Measurements from ENCODE around the gene RALGDS. TPM values are rescaled to one million over a fixed set of nuclear protein-coding genes. Genes with fewer than 3 reads are reported as not detected.
A peak's percentile ranks its signal among the peaks of the same experiment; 100 is the strongest.

Gene RALGDS
- total and polyA plus RNA-seq, 9 of the 15 experiments (the other 6 are each of a cell fraction or from before 2014, with no cell fraction given) = 0.75 to 43.3 (median 27.1) TPM

DNA sequence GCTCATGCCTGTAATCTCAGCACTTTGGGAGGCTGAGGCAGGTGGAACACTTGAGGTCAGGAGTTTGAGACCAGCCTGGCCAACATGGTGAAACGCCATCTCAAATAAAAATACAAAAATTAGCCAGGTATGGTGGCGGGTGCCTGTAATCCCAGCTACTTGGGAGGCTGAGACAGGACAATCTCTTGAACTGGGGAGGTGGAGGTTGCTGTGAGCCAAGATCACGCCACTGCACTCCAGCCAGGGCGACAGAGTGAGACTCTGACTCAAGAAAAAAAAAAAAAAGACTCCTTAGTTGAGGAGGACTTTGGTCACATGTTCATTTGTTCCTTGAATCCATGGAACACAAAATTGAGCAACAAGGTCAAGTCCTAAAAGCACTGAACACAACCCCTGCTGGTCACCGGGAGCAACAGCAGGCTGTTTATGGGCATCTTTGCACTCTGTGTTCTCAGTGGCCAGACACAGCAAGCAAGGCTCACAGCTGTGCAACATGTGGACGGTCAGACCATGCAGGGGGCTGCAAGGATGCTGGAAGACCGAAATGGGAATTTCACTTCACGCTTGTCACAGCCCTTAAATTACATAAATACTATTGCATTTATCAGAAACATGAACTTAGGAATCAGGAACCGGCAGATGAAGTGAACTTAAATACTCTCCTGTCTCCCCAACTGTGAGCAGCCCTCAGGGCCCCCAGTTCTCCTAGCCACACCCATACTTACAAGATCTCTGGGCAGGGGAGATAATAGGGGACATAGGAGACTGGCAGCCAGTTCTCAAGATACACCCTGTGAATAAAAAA, 39.9 kb upstream of the RALGDS start (continued):
- TF ChIP-seq, protein P1, sequence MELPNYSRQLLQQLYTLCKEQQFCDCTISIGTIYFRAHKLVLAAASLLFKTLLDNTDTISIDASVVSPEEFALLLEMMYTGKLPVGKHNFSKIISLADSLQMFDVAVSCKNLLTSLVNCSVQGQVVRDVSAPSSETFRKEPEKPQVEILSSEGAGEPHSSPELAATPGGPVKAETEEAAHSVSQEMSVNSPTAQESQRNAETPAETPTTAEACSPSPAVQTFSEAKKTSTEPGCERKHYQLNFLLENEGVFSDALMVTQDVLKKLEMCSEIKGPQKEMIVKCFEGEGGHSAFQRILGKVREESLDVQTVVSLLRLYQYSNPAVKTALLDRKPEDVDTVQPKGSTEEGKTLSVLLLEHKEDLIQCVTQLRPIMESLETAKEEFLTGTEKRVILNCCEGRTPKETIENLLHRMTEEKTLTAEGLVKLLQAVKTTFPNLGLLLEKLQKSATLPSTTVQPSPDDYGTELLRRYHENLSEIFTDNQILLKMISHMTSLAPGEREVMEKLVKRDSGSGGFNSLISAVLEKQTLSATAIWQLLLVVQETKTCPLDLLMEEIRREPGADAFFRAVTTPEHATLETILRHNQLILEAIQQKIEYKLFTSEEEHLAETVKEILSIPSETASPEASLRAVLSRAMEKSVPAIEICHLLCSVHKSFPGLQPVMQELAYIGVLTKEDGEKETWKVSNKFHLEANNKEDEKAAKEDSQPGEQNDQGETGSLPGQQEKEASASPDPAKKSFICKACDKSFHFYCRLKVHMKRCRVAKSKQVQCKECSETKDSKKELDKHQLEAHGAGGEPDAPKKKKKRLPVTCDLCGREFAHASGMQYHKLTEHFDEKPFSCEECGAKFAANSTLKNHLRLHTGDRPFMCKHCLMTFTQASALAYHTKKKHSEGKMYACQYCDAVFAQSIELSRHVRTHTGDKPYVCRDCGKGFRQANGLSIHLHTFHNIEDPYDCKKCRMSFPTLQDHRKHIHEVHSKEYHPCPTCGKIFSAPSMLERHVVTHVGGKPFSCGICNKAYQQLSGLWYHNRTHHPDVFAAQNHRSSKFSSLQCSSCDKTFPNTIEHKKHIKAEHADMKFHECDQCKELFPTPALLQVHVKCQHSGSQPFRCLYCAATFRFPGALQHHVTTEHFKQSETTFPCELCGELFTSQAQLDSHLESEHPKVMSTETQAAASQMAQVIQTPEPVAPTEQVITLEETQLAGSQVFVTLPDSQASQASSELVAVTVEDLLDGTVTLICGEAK (IDR thresholded peaks at IDR 0.05) = no peak
- TF ChIP-seq, protein P1 (CRISPR knock-in tag; IDR thresholded peaks at IDR 0.05) = no peak
- TF ChIP-seq EP300 (IDR thresholded peaks at IDR 0.05; ENCODE audit: low read length) = no peak
- TF ChIP-seq, protein P2, sequence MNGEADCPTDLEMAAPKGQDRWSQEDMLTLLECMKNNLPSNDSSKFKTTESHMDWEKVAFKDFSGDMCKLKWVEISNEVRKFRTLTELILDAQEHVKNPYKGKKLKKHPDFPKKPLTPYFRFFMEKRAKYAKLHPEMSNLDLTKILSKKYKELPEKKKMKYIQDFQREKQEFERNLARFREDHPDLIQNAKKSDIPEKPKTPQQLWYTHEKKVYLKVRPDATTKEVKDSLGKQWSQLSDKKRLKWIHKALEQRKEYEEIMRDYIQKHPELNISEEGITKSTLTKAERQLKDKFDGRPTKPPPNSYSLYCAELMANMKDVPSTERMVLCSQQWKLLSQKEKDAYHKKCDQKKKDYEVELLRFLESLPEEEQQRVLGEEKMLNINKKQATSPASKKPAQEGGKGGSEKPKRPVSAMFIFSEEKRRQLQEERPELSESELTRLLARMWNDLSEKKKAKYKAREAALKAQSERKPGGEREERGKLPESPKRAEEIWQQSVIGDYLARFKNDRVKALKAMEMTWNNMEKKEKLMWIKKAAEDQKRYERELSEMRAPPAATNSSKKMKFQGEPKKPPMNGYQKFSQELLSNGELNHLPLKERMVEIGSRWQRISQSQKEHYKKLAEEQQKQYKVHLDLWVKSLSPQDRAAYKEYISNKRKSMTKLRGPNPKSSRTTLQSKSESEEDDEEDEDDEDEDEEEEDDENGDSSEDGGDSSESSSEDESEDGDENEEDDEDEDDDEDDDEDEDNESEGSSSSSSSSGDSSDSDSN (IDR thresholded peaks at IDR 0.05; ENCODE audit: borderline replicate concordance in 1 of 2, low read depth in 2 of 2, low read length in 2 of 2) = no peak
- TF ChIP-seq, protein P3, sequence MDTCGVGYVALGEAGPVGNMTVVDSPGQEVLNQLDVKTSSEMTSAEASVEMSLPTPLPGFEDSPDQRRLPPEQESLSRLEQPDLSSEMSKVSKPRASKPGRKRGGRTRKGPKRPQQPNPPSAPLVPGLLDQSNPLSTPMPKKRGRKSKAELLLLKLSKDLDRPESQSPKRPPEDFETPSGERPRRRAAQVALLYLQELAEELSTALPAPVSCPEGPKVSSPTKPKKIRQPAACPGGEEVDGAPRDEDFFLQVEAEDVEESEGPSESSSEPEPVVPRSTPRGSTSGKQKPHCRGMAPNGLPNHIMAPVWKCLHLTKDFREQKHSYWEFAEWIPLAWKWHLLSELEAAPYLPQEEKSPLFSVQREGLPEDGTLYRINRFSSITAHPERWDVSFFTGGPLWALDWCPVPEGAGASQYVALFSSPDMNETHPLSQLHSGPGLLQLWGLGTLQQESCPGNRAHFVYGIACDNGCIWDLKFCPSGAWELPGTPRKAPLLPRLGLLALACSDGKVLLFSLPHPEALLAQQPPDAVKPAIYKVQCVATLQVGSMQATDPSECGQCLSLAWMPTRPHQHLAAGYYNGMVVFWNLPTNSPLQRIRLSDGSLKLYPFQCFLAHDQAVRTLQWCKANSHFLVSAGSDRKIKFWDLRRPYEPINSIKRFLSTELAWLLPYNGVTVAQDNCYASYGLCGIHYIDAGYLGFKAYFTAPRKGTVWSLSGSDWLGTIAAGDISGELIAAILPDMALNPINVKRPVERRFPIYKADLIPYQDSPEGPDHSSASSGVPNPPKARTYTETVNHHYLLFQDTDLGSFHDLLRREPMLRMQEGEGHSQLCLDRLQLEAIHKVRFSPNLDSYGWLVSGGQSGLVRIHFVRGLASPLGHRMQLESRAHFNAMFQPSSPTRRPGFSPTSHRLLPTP (IDR thresholded peaks at IDR 0.05; ENCODE audit: borderline replicate concordance, extremely low read depth, insufficient read length) = no peak
- TF ChIP-seq CHD1 (IDR thresholded peaks at IDR 0.05; ENCODE audit: low read length) = no peak
- TF ChIP-seq, protein P4, sequence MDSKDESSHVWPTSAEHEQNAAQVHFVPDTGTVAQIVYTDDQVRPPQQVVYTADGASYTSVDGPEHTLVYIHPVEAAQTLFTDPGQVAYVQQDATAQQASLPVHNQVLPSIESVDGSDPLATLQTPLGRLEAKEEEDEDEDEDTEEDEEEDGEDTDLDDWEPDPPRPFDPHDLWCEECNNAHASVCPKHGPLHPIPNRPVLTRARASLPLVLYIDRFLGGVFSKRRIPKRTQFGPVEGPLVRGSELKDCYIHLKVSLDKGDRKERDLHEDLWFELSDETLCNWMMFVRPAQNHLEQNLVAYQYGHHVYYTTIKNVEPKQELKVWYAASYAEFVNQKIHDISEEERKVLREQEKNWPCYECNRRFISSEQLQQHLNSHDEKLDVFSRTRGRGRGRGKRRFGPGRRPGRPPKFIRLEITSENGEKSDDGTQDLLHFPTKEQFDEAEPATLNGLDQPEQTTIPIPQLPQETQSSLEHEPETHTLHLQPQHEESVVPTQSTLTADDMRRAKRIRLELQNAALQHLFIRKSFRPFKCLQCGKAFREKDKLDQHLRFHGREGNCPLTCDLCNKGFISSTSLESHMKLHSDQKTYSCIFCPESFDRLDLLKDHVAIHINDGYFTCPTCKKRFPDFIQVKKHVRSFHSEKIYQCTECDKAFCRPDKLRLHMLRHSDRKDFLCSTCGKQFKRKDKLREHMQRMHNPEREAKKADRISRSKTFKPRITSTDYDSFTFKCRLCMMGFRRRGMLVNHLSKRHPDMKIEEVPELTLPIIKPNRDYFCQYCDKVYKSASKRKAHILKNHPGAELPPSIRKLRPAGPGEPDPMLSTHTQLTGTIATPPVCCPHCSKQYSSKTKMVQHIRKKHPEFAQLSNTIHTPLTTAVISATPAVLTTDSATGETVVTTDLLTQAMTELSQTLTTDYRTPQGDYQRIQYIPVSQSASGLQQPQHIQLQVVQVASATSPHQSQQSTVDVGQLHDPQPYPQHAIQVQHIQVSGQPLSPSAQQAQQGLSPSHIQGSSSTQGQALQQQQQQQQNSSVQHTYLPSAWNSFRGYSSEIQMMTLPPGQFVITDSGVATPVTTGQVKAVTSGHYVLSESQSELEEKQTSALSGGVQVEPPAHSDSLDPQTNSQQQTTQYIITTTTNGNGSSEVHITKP (IDR thresholded peaks at IDR 0.05; ENCODE audit: partially characterized antibody) = peak; percentile 4
